Omental fat pad (tissue), 4 donors: ENCODE data around the gene FETUB. TPM values are rescaled to one million over a fixed set of nuclear protein-coding genes. Genes with fewer than 3 reads are reported as not detected.
A peak's percentile ranks its signal among the peaks of the same experiment; 100 is the strongest.

Experiments
- ATAC-seq: fragments of 150-250 bp; one replicate; pipeline ENCODE4 v1.9.1; 2016; ENCODE audit warnings: mild to moderate bottlenecking, moderate library complexity; ENCODE audit not compliant: low FRiP score
- DNase-seq: peaks from one replicate; pipeline ENCODE4 v3.0.0-alpha.2; 2019; ENCODE audit warnings: low spot score
- total RNA-seq, 4 donors: library from RNA; depleted of rRNA; stranded (reverse); fragments of >200 nt; gene quantifications; one replicate each; pipeline ENCODE4 v1.1.0, GENCODE V29; 2016
- TF ChIP-seq, protein P1 (sequence below), 3 donors: fragments of 450-650 bp; IDR thresholded peaks; one replicate each; pipeline ENCODE4 v1.5.1; 2016 to 2017; ENCODE audit warnings: antibody characterized with exemption in 3 of 3, mild to moderate bottlenecking in 3 of 3, moderate library complexity in 2 of 3

FETUB gene
- total RNA-seq, 4 donors from 2014 or later: not detected

DNA sequence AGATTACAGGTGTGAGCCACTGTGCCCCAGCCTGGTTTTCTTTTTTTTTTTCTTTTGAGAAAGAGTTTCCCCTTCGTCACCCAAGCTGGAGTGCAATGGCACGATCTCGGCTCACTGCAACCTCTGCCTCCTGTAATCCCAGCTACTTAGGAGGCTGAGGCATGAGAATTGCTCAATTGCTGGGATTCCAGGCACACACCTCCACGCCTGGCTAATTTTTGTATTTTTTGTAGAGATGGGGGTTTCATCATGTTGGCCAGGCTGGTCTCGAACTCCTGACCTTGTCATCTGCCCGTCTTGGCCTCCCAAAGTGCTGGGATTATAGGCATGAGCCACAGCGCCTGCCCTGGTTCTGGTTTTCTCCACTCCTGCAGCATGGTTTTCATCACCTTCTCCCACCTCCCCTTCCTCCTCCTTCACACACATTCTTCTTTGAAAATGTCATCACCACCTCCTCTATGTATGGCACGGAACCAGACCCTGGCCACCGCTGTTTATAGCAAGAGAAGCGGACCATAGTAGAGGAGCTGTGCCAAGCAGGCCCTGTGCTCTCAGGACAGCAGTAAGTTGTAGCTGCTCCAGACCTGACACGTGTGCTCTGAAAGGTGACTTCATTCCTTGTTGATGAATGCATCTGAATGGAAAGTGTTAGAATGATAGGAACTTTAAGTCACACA lies 42.0 kb upstream of the FETUB start:
- TF ChIP-seq, protein P1, sequence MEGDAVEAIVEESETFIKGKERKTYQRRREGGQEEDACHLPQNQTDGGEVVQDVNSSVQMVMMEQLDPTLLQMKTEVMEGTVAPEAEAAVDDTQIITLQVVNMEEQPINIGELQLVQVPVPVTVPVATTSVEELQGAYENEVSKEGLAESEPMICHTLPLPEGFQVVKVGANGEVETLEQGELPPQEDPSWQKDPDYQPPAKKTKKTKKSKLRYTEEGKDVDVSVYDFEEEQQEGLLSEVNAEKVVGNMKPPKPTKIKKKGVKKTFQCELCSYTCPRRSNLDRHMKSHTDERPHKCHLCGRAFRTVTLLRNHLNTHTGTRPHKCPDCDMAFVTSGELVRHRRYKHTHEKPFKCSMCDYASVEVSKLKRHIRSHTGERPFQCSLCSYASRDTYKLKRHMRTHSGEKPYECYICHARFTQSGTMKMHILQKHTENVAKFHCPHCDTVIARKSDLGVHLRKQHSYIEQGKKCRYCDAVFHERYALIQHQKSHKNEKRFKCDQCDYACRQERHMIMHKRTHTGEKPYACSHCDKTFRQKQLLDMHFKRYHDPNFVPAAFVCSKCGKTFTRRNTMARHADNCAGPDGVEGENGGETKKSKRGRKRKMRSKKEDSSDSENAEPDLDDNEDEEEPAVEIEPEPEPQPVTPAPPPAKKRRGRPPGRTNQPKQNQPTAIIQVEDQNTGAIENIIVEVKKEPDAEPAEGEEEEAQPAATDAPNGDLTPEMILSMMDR (IDR thresholded peaks at IDR 0.05): no peak
- no peak for DNase-seq
- ATAC-seq: peak; percentile 64

GRCh38 chr3:186598794-186599141 lies 41.4 kb upstream of the FETUB start:
- TF ChIP-seq, protein P1 (IDR thresholded peaks at IDR 0.05): no peak
- no peak for ATAC-seq
- no peak for DNase-seq

DNA sequence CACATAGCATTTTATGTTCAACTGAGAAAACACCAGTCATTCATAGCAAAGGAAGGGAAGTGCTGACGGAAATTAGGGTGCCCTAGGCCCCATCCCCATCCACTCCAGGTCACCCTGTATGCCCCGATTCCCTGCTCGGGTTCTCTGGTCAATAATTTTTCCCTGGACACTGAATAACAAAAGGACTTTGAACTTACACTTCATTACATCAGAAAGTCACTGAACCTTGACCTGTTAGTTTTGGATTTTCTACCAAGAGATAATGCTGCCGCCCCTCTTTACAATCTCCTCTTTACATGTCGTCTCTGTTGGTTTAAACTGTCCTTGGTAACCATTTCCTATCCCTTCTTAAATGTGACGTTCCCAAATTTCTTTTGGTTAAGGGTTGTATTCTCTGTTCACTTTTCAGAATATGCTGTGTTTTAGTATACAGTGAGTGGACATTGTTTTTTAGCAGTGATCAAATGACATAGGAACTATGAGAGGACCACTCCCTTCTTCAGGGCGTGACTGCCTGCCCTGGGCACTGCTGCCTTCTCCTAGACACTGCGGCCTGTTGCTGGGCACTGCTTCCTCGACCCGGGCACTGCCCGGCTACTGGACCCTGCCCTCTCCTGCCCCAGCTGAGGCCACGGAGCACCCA lies 40.9 kb upstream of the FETUB start:
- ATAC-seq (no peak), DNase-seq (no peak)
- TF ChIP-seq, protein P1 (IDR thresholded peaks at IDR 0.05): no peak

GRCh38 chr3:186599785-186600166 lies 40.4 kb upstream of the FETUB start:
- ATAC-seq (no peak), DNase-seq (no peak)
- TF ChIP-seq, protein P1 (IDR thresholded peaks at IDR 0.05): no peak

DNA sequence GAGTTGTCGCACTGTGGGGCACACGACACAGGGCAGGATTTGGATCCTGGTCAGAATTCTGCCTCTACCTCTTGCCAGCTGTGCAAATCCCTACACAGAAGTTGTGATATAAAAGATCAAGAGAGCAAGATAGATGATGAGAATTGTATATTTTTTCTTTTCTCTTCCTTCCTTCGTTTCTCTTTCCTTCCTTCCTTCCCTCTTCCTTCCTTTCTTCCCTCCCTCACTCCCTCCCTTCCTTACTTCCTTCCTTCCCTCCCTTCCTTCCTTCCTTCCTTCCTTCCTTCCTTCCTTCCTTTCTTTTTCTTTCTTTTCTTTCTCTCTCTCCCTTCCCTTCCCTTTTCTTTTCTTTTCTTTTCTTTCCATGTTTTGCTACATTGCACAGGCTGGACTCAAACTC lies 39.3 kb upstream of the FETUB start:
- no peak for ATAC-seq
- TF ChIP-seq, protein P1 (IDR thresholded peaks at IDR 0.05): no peak
- no peak for DNase-seq

DNA sequence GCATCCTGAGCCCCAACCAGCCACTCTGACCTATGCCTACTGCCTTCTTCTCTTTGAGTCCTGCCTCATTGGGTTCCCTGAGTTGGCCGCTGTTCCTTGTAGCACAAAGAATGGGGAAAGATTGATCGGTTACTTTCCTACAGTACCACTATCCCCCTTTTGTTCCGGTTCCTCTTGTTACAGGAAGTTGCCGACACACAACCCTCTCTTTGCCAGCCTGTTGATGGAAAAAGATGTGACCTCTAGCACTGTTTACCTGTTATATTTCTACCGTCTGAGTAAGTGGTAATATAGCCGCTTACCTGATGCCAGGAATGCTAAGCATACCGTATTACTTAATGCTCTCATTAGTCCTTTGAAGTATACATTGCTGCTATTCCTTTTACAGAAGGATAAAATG lies 37.0 kb upstream of the FETUB start:
- ATAC-seq (no peak), DNase-seq (no peak)
- TF ChIP-seq, protein P1 (IDR thresholded peaks at IDR 0.05): no peak

DNA sequence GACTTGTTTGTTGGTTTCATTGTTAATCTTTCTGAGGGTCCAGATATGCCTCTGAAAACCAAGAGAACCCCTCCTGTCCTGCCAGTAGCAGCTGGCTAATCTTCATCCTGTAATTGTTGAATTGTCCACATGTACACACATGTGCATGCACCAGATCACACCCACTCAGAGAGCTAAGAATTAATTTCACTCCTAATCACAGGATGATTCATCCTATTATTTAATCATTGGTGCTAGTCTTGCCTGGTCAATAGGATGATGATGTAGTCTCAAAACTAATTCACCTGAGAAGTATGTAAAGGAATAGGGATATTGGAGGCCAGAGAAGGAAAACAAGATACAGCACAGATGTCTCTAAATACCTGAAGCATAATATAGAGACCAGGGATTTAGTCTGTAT lies 35.1 kb upstream of the FETUB start:
- no peak for DNase-seq
- TF ChIP-seq, protein P1 (IDR thresholded peaks at IDR 0.05): no peak

More for the DNA sequence above, 35.1 kb upstream of the FETUB start:
- ATAC-seq: no peak
